Loucy (cell line): Measurements from ENCODE around the gene PLXNB3.
A peak's percentile ranks its signal among the peaks of the same experiment; 100 is the strongest.

Source experiments
- H2AFZ ChIP-seq: fragments of 200-600 bp; sonication (generic); 2 replicates; pipeline ENCODE4 v1.6.0; 2016; ENCODE audit warnings: antibody characterized with exemption, mild to moderate bottlenecking, low read length, moderate library complexity
- H3F3A ChIP-seq: fragments of 200-600 bp; 2 replicates; pipeline ENCODE4 v1.6.0; 2016; ENCODE audit warnings: antibody characterized with exemption, low read depth, mild to moderate bottlenecking
- H3K27me3 ChIP-seq: fragments of 200-600 bp; sonication (generic); 2 replicates; pipeline ENCODE4 v1.6.1; 2014; ENCODE audit warnings: low read length, mild to moderate bottlenecking; ENCODE audit not compliant: insufficient read depth, poor library complexity, severe bottlenecking
- H3K36me3 ChIP-seq: fragments of 200-600 bp; sonication (generic); 2 replicates; pipeline ENCODE4 v1.6.1; 2016; ENCODE audit warnings: low read length; ENCODE audit not compliant: insufficient read depth
- H3K4me1 ChIP-seq: fragments of 200-600 bp; sonication (generic); 2 replicates; pipeline ENCODE4 v1.5.1; 2014; ENCODE audit warnings: low read length, mild to moderate bottlenecking; ENCODE audit not compliant: insufficient read depth, poor library complexity, severe bottlenecking
- H3K4me2 ChIP-seq: fragments of 200-600 bp; sonication (generic); 2 replicates; pipeline ENCODE4 v1.6.0; 2014; ENCODE audit warnings: antibody characterized with exemption, low read length, low read depth, mild to moderate bottlenecking; ENCODE audit not compliant: poor library complexity, severe bottlenecking
- H3K4me3 ChIP-seq: fragments of 200-600 bp; sonication (generic); 2 replicates; pipeline ENCODE4 v1.5.1; 2014; ENCODE audit warnings: low read length, mild to moderate bottlenecking, mixed read lengths; ENCODE audit not compliant: poor library complexity, severe bottlenecking
- H3K79me2 ChIP-seq: fragments of 200-600 bp; sonication (generic); 2 replicates; pipeline ENCODE4 v1.6.1; 2014; ENCODE audit warnings: low read length; ENCODE audit not compliant: insufficient read depth
- H3K9ac ChIP-seq: fragments of 200-600 bp; sonication (generic); 2 replicates; pipeline ENCODE4 v1.6.0; 2014; ENCODE audit warnings: mild to moderate bottlenecking, low read depth, low read length, moderate library complexity; ENCODE audit not compliant: poor library complexity, severe bottlenecking
- H3K9me2 ChIP-seq: fragments of 200-600 bp; sonication (generic); replicated peaks from 2 replicates; pipeline ENCODE4 v1.6.1; 2016; ENCODE audit warnings: low read depth, low read length, mixed read lengths
- H3K9me3 ChIP-seq: fragments of 200-600 bp; sonication (generic); 2 replicates; pipeline ENCODE4 v1.6.1; 2014; ENCODE audit warnings: mild to moderate bottlenecking, antibody characterized with exemption, low read length, low read depth; ENCODE audit not compliant: insufficient read depth
- H4K20me1 ChIP-seq: fragments of 200-600 bp; sonication (generic); 2 replicates; pipeline ENCODE4 v1.6.0; 2014; ENCODE audit warnings: antibody characterized with exemption, low read length, mild to moderate bottlenecking; ENCODE audit not compliant: insufficient read depth, poor library complexity, severe bottlenecking
- CTCF ChIP-seq: fragments of 200-600 bp; sonication (generic); conservative IDR thresholded peaks from 2 replicates; pipeline ENCODE4 v1.5.1; 2014; ENCODE audit warnings: mild to moderate bottlenecking, antibody characterized with exemption, low read length
- EZH2phosphoT487 ChIP-seq: fragments of 200-600 bp; IDR thresholded peaks from 2 replicates; pipeline ENCODE4 v1.6.1; 2018; ENCODE audit warnings: antibody characterized with exemption, mild to moderate bottlenecking, moderate library complexity, borderline replicate concordance

The PLXNB3 gene

GRCh38 chrX:153768311-153769157 is 4.5 kb downstream of the PLXNB3 start:
- Histone ChIP-seq H3K4me3 (no peak overlapping the region), H3K9me2 (no peaks in the 10 kb centered on the region), H3K4me1 (peaks cover 4% of the 10 kb centered on the region), H3K4me2 (no peak overlapping the region), H3K9me3 (no peaks in the 10 kb centered on the region), H3F3A (no peaks in the 10 kb centered on the region), H4K20me1 (no peaks in the 10 kb centered on the region), H3K9ac (no peak overlapping the region), H3K27me3 (no peaks in the 10 kb centered on the region), H3K36me3 (no peaks in the 10 kb centered on the region), H2AFZ (no peak overlapping the region), H3K79me2 (no peaks in the 10 kb centered on the region)
- no peak for TF ChIP-seq EZH2phosphoT487
- TF ChIP-seq CTCF = 0 out of 2 replicates have a peak, but pooled peaks have one; percentile 27

GRCh38 chrX:153769158-153769864 is 5.3 kb downstream of the PLXNB3 start:
- no peaks in the 10 kb centered on the region for H4K20me1 ChIP-seq
- TF ChIP-seq EZH2phosphoT487 (no peak), CTCF (no peak)
- no peaks in the 10 kb centered on the region for H3K9me2 ChIP-seq
- no peaks in the 10 kb centered on the region for H3K27me3 ChIP-seq
- H3K4me1 ChIP-seq = peaks cover 4% of the 10 kb centered on the region
- H3K9ac ChIP-seq = no peak overlapping the region
- H3K4me2 ChIP-seq = no peak overlapping the region
- H3K4me3 ChIP-seq = no peak overlapping the region
- no peaks in the 10 kb centered on the region for H3K79me2 ChIP-seq
- H3K36me3 ChIP-seq = no peaks in the 10 kb centered on the region
- no peaks in the 10 kb centered on the region for H3K9me3 ChIP-seq
- no peaks in the 10 kb centered on the region for H3F3A ChIP-seq
- H2AFZ ChIP-seq = no peak overlapping the region

DNA sequence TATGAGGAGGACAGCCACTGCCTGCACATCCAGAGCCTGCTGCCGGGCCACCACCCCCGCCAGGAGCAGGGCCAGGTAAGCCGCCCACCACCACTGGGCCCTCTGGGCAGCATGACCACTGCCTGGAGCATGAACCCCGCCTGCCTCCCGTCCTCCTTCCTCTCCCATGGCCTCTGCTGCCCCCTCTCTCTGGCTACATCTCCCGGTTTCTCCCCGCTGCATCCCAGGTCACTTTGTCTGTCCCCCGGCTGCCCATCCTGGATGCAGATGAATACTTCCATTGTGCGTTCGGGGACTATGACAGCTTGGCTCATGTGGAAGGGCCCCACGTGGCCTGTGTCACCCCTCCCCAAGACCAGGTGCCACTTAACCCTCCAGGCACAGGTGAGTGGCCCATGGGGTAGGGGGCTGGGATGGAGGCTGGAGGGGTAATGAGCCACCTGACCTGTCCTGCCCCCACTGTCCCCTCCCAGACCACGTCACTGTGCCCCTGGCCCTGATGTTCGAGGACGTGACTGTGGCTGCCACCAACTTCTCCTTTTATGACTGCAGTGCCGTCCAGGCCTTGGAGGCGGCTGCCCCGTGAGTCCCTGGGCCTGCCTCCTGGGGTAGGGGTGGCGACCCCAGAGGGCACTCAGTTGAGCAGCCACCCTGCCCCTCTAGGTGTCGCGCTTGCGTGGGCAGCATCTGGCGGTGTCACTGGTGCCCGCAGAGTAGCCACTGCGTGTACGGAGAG is 6.0 kb downstream of the PLXNB3 start:
- Histone ChIP-seq H4K20me1 (no peaks in the 10 kb centered on the region), H3K36me3 (no peaks in the 10 kb centered on the region), H2AFZ (no peak overlapping the region), H3K9me3 (no peaks in the 10 kb centered on the region), H3K9me2 (no peaks in the 10 kb centered on the region), H3K79me2 (no peaks in the 10 kb centered on the region), H3F3A (no peaks in the 10 kb centered on the region), H3K4me2 (no peak overlapping the region), H3K27me3 (no peaks in the 10 kb centered on the region), H3K9ac (no peak overlapping the region), H3K4me3 (no peak overlapping the region), H3K4me1 (peaks cover 4% of the 10 kb centered on the region)
- TF ChIP-seq EZH2phosphoT487 (no peak), CTCF (no peak)
